GM23338 (cell line): Measurements from ENCODE around the gene TEAD2. TPM values are rescaled to one million over a fixed set of nuclear protein-coding genes. Genes with fewer than 3 reads are reported as not detected.

Experiments used
- ATAC-seq: fragments of 200-7000 bp; cut with Tn5 transposase; 3 replicates; pipeline ENCODE4 v1.9.1; 2020
- DNase-seq: peaks from one replicate; pipeline ENCODE4 v3.0.0-alpha.2; 2015; ENCODE audit warnings: low spot score
- H2AFZ ChIP-seq: fragments of 200-600 bp; sonication (generic); 2 replicates; pipeline ENCODE4 v1.8.0; 2016; ENCODE audit warnings: antibody characterized with exemption, mild to moderate bottlenecking, moderate library complexity
- H3F3A ChIP-seq: fragments of 200-600 bp; sonication (generic); replicated peaks from 2 replicates; pipeline ENCODE4 v1.8.0; 2017; ENCODE audit warnings: antibody characterized with exemption, mixed run types, low read depth
- H3K27ac ChIP-seq: fragments of 200-600 bp; sonication (generic); 2 replicates; pipeline ENCODE4 v1.6.1; 2016; ENCODE audit warnings: low read depth
- H3K27me3 ChIP-seq: fragments of 200-600 bp; sonication (generic); 2 replicates; pipeline ENCODE4 v1.8.0; 2016; ENCODE audit warnings: mild to moderate bottlenecking, mixed run types, moderate library complexity; ENCODE audit not compliant: insufficient read depth
- H3K36me3 ChIP-seq: fragments of 200-600 bp; sonication (generic); 2 replicates; pipeline ENCODE4 v1.8.0; 2016; ENCODE audit warnings: mild to moderate bottlenecking; ENCODE audit not compliant: insufficient read depth
- H3K4me1 ChIP-seq: fragments of 200-600 bp; sonication (generic); 2 replicates; pipeline ENCODE4 v1.8.0; 2016; ENCODE audit warnings: mild to moderate bottlenecking, moderate library complexity; ENCODE audit not compliant: insufficient read depth
- H3K4me2 ChIP-seq: fragments of 200-600 bp; sonication (generic); 2 replicates; pipeline ENCODE4 v1.7.1; 2017; ENCODE audit warnings: mixed run types
- H3K4me3 ChIP-seq: fragments of 200-600 bp; sonication (generic); 2 replicates; pipeline ENCODE4 v1.6.1; 2016; ENCODE audit warnings: mixed run types
- H3K79me2 ChIP-seq: fragments of 200-600 bp; sonication (generic); replicated peaks from 2 replicates; pipeline ENCODE4 v1.8.0; 2017; ENCODE audit warnings: mild to moderate bottlenecking; ENCODE audit not compliant: insufficient read depth
- H3K9me2 ChIP-seq: fragments of 200-600 bp; sonication (generic); 2 replicates; pipeline ENCODE4 v1.8.0; 2017; ENCODE audit not compliant: insufficient read depth
- H4K20me1 ChIP-seq: fragments of 200-600 bp; sonication (generic); replicated peaks from 2 replicates; pipeline ENCODE4 v1.8.0; 2017; ENCODE audit warnings: mild to moderate bottlenecking; ENCODE audit not compliant: insufficient read depth
- H3K27ac Mint-ChIP-seq: 2 replicates; pipeline ENCODE4 v1.8.0; 2020; ENCODE audit warnings: inconsistent platforms, mild to moderate bottlenecking, moderate library complexity, mixed read lengths
- H3K27me3 Mint-ChIP-seq: 3 replicates; pipeline ENCODE4 v1.8.0; 2022; ENCODE audit warnings: low read depth, mild to moderate bottlenecking, moderate library complexity, mixed read lengths, inconsistent platforms; ENCODE audit not compliant: insufficient read depth, poor library complexity
- H3K36me3 Mint-ChIP-seq: 3 replicates; pipeline ENCODE4 v1.8.0; 2021; ENCODE audit warnings: low read depth, mild to moderate bottlenecking, inconsistent platforms, moderate library complexity, mixed read lengths
- H3K4me1 Mint-ChIP-seq: 3 replicates; pipeline ENCODE4 v1.8.0; 2020; ENCODE audit warnings: mild to moderate bottlenecking, inconsistent platforms, mixed read lengths
- H3K4me3 Mint-ChIP-seq: 3 replicates; pipeline ENCODE4 v1.8.0; 2021; ENCODE audit warnings: moderate library complexity, mild to moderate bottlenecking, inconsistent platforms, mixed read lengths
- H3K9me3 Mint-ChIP-seq: 3 replicates; pipeline ENCODE4 v1.8.0; 2020; ENCODE audit warnings: moderate library complexity, mild to moderate bottlenecking, inconsistent platforms, mixed read lengths
- CREB1 ChIP-seq: fragments of 250-450 bp; sonication (Bioruptor Pico); IDR thresholded peaks from 2 replicates; pipeline ENCODE4 v1.5.0; 2020; ENCODE audit warnings: low read depth, mild to moderate bottlenecking, moderate library complexity
- CTCF ChIP-seq, 2 experiments: fragments of 200-600 bp in 1 of 2; sonication (generic) in 1 of 2; conservative IDR thresholded peaks; 2 replicates each; pipeline versions ENCODE4 v1.5.1 to v1.6.1; 2016 to 2017; ENCODE audit warnings: antibody characterized with exemption in 2 of 2, low read depth in 2 of 2, mild to moderate bottlenecking in 2 of 2, moderate library complexity in 1 of 2
- EZH2 ChIP-seq: fragments of 200-600 bp; sonication (generic); IDR thresholded peaks from one replicate; pipeline ENCODE4 v1.8.0; 2017; ENCODE audit warnings: antibody characterized with exemption, mild to moderate bottlenecking, low read depth; ENCODE audit not compliant: unreplicated experiment
- EZH2phosphoT487 ChIP-seq: fragments of 200-600 bp; sonication (generic); IDR thresholded peaks from one replicate; pipeline ENCODE4 v1.8.1; 2018; ENCODE audit warnings: antibody characterized with exemption; ENCODE audit not compliant: unreplicated experiment
- JUNB ChIP-seq: IDR thresholded peaks from one replicate; pipeline ENCODE4 v1.6.1; 2016; ENCODE audit warnings: antibody characterized with exemption; ENCODE audit not compliant: unreplicated experiment
- NANOG ChIP-seq: IDR thresholded peaks from 2 replicates; pipeline ENCODE4 v1.6.1; 2016; ENCODE audit warnings: antibody characterized with exemption, borderline replicate concordance
- POLR2AphosphoS5 ChIP-seq: IDR thresholded peaks from 2 replicates; pipeline ENCODE4 v1.6.1; 2016; ENCODE audit warnings: antibody characterized with exemption, low read depth
- REST ChIP-seq: IDR thresholded peaks from one replicate; pipeline ENCODE4 v1.6.1; 2018; ENCODE audit warnings: antibody characterized with exemption; ENCODE audit not compliant: unreplicated experiment
- STAT1 ChIP-seq: IDR thresholded peaks from one replicate; pipeline ENCODE4 v1.6.1; 2016; ENCODE audit warnings: antibody characterized with exemption; ENCODE audit not compliant: unreplicated experiment
- ZNF114 ChIP-seq: fragments of 250-450 bp; sonication (Bioruptor Pico); IDR thresholded peaks from 2 replicates; pipeline ENCODE4 v1.5.0; 2020; ENCODE audit warnings: mild to moderate bottlenecking, moderate library complexity
- ZNF331 ChIP-seq: fragments of 250-450 bp; sonication (Bioruptor Pico); IDR thresholded peaks from 2 replicates; pipeline ENCODE4 v1.5.0; 2020; ENCODE audit warnings: low read depth, mild to moderate bottlenecking, moderate library complexity
- polyA plus RNA-seq: library from polyadenylated mRNA; unstranded; fragments of >200 nt; fragmentation: Nextera tagmentation; extraction: Ambion mirVana; gene quantifications from 2 replicates; pipeline ENCODE4 v1.2.1, GENCODE V29; 2016
- total RNA-seq: library from RNA; depleted of rRNA; stranded (reverse); fragments of >200 nt; shearing (Covaris generic); gene quantifications from 2 replicates; pipeline ENCODE4 v1.2.3, GENCODE V29; 2014
- TF ChIP-seq, protein P1 (sequence below): IDR thresholded peaks from 2 replicates; pipeline ENCODE4 v1.6.1; 2016; ENCODE audit warnings: antibody characterized with exemption
- TF ChIP-seq, protein P2 (sequence below): fragments of 250-450 bp; sonication (Bioruptor Pico); IDR thresholded peaks from 2 replicates; pipeline ENCODE4 v1.5.0; 2020; ENCODE audit warnings: mild to moderate bottlenecking, moderate library complexity

The TEAD2 gene
- total and polyA plus RNA-seq, 2 experiments from 2014 or later, result 30.3 to 82.5 TPM

- Histone ChIP-seq H4K20me1 (no peaks in the 10 kb centered on the region), H2AFZ (no peak overlapping the region), H3K4me3 (no peak overlapping the region), H3K27ac (no peak overlapping the region), H3K36me3 (no peaks in the 10 kb centered on the region), H3K79me2 (no peaks in the 10 kb centered on the region), H3K9me2 (0 out of 2 replicates have a peak, but pooled peaks cover under 1% of the 10 kb centered on the region), H3K4me1 (peaks cover 20% of the 10 kb centered on the region), H3F3A (peaks cover 9% of the 10 kb centered on the region; the same call in 1 of the 2 replicates), H3K27me3 (no peaks in the 10 kb centered on the region), H3K4me2 (no peak overlapping the region)
- Mint-ChIP-seq H3K4me3 (no peak overlapping the region), H3K4me1 (peaks cover 22% of the 10 kb centered on the region), H3K27me3 (peaks cover 22% of the 10 kb centered on the region), H3K27ac (no peak overlapping the region), H3K36me3 (no peaks in the 10 kb centered on the region), H3K9me3 (no peaks in the 10 kb centered on the region; the same call in 2 of the 3 replicates)
- DNase-seq (no peak), ATAC-seq (no peak)
- no peak for TF ChIP-seq ZNF331 (CRISPR knock-in tag)
- no peak for TF ChIP-seq POLR2AphosphoS5
- TF ChIP-seq CREB1 (CRISPR knock-in tag), result no peak
- TF ChIP-seq, protein P1, sequence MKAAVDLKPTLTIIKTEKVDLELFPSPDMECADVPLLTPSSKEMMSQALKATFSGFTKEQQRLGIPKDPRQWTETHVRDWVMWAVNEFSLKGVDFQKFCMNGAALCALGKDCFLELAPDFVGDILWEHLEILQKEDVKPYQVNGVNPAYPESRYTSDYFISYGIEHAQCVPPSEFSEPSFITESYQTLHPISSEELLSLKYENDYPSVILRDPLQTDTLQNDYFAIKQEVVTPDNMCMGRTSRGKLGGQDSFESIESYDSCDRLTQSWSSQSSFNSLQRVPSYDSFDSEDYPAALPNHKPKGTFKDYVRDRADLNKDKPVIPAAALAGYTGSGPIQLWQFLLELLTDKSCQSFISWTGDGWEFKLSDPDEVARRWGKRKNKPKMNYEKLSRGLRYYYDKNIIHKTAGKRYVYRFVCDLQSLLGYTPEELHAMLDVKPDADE, result no peak
- no peak for TF ChIP-seq JUNB
- TF ChIP-seq ZNF114 (CRISPR knock-in tag), result no peak
- no peak for TF ChIP-seq EZH2phosphoT487
- TF ChIP-seq REST, result no peak
- TF ChIP-seq STAT1, result no peak
- no peak for TF ChIP-seq NANOG
- TF ChIP-seq, protein P2, sequence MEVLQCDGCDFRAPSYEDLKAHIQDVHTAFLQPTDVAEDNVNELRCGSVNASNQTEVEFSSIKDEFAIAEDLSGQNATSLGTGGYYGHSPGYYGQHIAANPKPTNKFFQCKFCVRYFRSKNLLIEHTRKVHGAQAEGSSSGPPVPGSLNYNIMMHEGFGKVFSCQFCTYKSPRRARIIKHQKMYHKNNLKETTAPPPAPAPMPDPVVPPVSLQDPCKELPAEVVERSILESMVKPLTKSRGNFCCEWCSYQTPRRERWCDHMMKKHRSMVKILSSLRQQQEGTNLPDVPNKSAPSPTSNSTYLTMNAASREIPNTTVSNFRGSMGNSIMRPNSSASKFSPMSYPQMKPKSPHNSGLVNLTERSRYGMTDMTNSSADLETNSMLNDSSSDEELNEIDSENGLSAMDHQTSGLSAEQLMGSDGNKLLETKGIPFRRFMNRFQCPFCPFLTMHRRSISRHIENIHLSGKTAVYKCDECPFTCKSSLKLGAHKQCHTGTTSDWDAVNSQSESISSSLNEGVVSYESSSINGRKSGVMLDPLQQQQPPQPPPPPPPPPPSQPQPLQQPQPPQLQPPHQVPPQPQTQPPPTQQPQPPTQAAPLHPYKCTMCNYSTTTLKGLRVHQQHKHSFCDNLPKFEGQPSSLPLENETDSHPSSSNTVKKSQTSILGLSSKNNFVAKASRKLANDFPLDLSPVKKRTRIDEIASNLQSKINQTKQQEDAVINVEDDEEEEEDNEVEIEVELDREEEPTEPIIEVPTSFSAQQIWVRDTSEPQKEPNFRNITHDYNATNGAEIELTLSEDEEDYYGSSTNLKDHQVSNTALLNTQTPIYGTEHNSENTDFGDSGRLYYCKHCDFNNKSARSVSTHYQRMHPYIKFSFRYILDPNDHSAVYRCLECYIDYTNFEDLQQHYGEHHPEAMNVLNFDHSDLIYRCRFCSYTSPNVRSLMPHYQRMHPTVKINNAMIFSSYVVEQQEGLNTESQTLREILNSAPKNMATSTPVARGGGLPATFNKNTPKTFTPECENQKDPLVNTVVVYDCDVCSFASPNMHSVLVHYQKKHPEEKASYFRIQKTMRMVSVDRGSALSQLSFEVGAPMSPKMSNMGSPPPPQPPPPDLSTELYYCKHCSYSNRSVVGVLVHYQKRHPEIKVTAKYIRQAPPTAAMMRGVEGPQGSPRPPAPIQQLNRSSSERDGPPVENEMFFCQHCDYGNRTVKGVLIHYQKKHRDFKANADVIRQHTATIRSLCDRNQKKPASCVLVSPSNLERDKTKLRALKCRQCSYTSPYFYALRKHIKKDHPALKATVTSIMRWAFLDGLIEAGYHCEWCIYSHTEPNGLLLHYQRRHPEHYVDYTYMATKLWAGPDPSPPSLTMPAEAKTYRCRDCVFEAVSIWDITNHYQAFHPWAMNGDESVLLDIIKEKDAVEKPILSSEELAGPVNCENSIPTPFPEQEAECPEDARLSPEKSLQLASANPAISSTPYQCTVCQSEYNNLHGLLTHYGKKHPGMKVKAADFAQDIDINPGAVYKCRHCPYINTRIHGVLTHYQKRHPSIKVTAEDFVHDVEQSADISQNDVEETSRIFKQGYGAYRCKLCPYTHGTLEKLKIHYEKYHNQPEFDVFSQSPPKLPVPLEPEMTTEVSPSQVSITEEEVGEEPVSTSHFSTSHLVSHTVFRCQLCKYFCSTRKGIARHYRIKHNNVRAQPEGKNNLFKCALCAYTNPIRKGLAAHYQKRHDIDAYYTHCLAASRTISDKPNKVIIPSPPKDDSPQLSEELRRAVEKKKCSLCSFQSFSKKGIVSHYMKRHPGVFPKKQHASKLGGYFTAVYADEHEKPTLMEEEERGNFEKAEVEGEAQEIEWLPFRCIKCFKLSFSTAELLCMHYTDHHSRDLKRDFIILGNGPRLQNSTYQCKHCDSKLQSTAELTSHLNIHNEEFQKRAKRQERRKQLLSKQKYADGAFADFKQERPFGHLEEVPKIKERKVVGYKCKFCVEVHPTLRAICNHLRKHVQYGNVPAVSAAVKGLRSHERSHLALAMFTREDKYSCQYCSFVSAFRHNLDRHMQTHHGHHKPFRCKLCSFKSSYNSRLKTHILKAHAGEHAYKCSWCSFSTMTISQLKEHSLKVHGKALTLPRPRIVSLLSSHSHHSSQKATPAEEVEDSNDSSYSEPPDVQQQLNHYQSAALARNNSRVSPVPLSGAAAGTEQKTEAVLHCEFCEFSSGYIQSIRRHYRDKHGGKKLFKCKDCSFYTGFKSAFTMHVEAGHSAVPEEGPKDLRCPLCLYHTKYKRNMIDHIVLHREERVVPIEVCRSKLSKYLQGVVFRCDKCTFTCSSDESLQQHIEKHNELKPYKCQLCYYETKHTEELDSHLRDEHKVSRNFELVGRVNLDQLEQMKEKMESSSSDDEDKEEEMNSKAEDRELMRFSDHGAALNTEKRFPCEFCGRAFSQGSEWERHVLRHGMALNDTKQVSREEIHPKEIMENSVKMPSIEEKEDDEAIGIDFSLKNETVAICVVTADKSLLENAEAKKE (CRISPR knock-in tag), result no peak
- no peak for TF ChIP-seq EZH2
- TF ChIP-seq CTCF (conservative IDR thresholded peaks at IDR 0.05; ENCODE audit: low read depth in 2 of 2), result no peak
Observed at GRCh38 chr19:49407079-49407478, 44.9 kb upstream of the TEAD2 start.
